GM23338 (cell line): Measurements from ENCODE around the gene FURIN. TPM values are rescaled to one million over a fixed set of nuclear protein-coding genes. Genes with fewer than 3 reads are reported as not detected.

Experiments used
- ATAC-seq: fragments of 200-7000 bp; cut with Tn5 transposase; 3 replicates; pipeline ENCODE4 v1.9.1; 2020
- DNase-seq: peaks from one replicate; pipeline ENCODE4 v3.0.0-alpha.2; 2015; ENCODE audit warnings: low spot score
- H2AFZ ChIP-seq: fragments of 200-600 bp; sonication (generic); 2 replicates; pipeline ENCODE4 v1.8.0; 2016; ENCODE audit warnings: antibody characterized with exemption, mild to moderate bottlenecking, moderate library complexity
- H3F3A ChIP-seq: fragments of 200-600 bp; sonication (generic); replicated peaks from 2 replicates; pipeline ENCODE4 v1.8.0; 2017; ENCODE audit warnings: antibody characterized with exemption, mixed run types, low read depth
- H3K27ac ChIP-seq: fragments of 200-600 bp; sonication (generic); 2 replicates; pipeline ENCODE4 v1.6.1; 2016; ENCODE audit warnings: low read depth
- H3K27me3 ChIP-seq: fragments of 200-600 bp; sonication (generic); 2 replicates; pipeline ENCODE4 v1.8.0; 2016; ENCODE audit warnings: mild to moderate bottlenecking, mixed run types, moderate library complexity; ENCODE audit not compliant: insufficient read depth
- H3K36me3 ChIP-seq: fragments of 200-600 bp; sonication (generic); 2 replicates; pipeline ENCODE4 v1.8.0; 2016; ENCODE audit warnings: mild to moderate bottlenecking; ENCODE audit not compliant: insufficient read depth
- H3K4me1 ChIP-seq: fragments of 200-600 bp; sonication (generic); 2 replicates; pipeline ENCODE4 v1.8.0; 2016; ENCODE audit warnings: mild to moderate bottlenecking, moderate library complexity; ENCODE audit not compliant: insufficient read depth
- H3K4me2 ChIP-seq: fragments of 200-600 bp; sonication (generic); 2 replicates; pipeline ENCODE4 v1.7.1; 2017; ENCODE audit warnings: mixed run types
- H3K4me3 ChIP-seq: fragments of 200-600 bp; sonication (generic); 2 replicates; pipeline ENCODE4 v1.6.1; 2016; ENCODE audit warnings: mixed run types
- H3K79me2 ChIP-seq: fragments of 200-600 bp; sonication (generic); replicated peaks from 2 replicates; pipeline ENCODE4 v1.8.0; 2017; ENCODE audit warnings: mild to moderate bottlenecking; ENCODE audit not compliant: insufficient read depth
- H3K9me2 ChIP-seq: fragments of 200-600 bp; sonication (generic); 2 replicates; pipeline ENCODE4 v1.8.0; 2017; ENCODE audit not compliant: insufficient read depth
- H4K20me1 ChIP-seq: fragments of 200-600 bp; sonication (generic); replicated peaks from 2 replicates; pipeline ENCODE4 v1.8.0; 2017; ENCODE audit warnings: mild to moderate bottlenecking; ENCODE audit not compliant: insufficient read depth
- H3K27ac Mint-ChIP-seq: 2 replicates; pipeline ENCODE4 v1.8.0; 2020; ENCODE audit warnings: inconsistent platforms, mild to moderate bottlenecking, moderate library complexity, mixed read lengths
- H3K27me3 Mint-ChIP-seq: 3 replicates; pipeline ENCODE4 v1.8.0; 2022; ENCODE audit warnings: low read depth, mild to moderate bottlenecking, moderate library complexity, mixed read lengths, inconsistent platforms; ENCODE audit not compliant: insufficient read depth, poor library complexity
- H3K36me3 Mint-ChIP-seq: 3 replicates; pipeline ENCODE4 v1.8.0; 2021; ENCODE audit warnings: low read depth, mild to moderate bottlenecking, inconsistent platforms, moderate library complexity, mixed read lengths
- H3K4me1 Mint-ChIP-seq: 3 replicates; pipeline ENCODE4 v1.8.0; 2020; ENCODE audit warnings: mild to moderate bottlenecking, inconsistent platforms, mixed read lengths
- H3K4me3 Mint-ChIP-seq: 3 replicates; pipeline ENCODE4 v1.8.0; 2021; ENCODE audit warnings: moderate library complexity, mild to moderate bottlenecking, inconsistent platforms, mixed read lengths
- H3K9me3 Mint-ChIP-seq: 3 replicates; pipeline ENCODE4 v1.8.0; 2020; ENCODE audit warnings: moderate library complexity, mild to moderate bottlenecking, inconsistent platforms, mixed read lengths
- CREB1 ChIP-seq: fragments of 250-450 bp; sonication (Bioruptor Pico); IDR thresholded peaks from 2 replicates; pipeline ENCODE4 v1.5.0; 2020; ENCODE audit warnings: low read depth, mild to moderate bottlenecking, moderate library complexity
- EZH2 ChIP-seq: fragments of 200-600 bp; sonication (generic); IDR thresholded peaks from one replicate; pipeline ENCODE4 v1.8.0; 2017; ENCODE audit warnings: antibody characterized with exemption, mild to moderate bottlenecking, low read depth; ENCODE audit not compliant: unreplicated experiment
- EZH2phosphoT487 ChIP-seq: fragments of 200-600 bp; sonication (generic); IDR thresholded peaks from one replicate; pipeline ENCODE4 v1.8.1; 2018; ENCODE audit warnings: antibody characterized with exemption; ENCODE audit not compliant: unreplicated experiment
- JUNB ChIP-seq: IDR thresholded peaks from one replicate; pipeline ENCODE4 v1.6.1; 2016; ENCODE audit warnings: antibody characterized with exemption; ENCODE audit not compliant: unreplicated experiment
- NANOG ChIP-seq: IDR thresholded peaks from 2 replicates; pipeline ENCODE4 v1.6.1; 2016; ENCODE audit warnings: antibody characterized with exemption, borderline replicate concordance
- POLR2AphosphoS5 ChIP-seq: IDR thresholded peaks from 2 replicates; pipeline ENCODE4 v1.6.1; 2016; ENCODE audit warnings: antibody characterized with exemption, low read depth
- STAT1 ChIP-seq: IDR thresholded peaks from one replicate; pipeline ENCODE4 v1.6.1; 2016; ENCODE audit warnings: antibody characterized with exemption; ENCODE audit not compliant: unreplicated experiment
- ZNF114 ChIP-seq: fragments of 250-450 bp; sonication (Bioruptor Pico); IDR thresholded peaks from 2 replicates; pipeline ENCODE4 v1.5.0; 2020; ENCODE audit warnings: mild to moderate bottlenecking, moderate library complexity
- ZNF331 ChIP-seq: fragments of 250-450 bp; sonication (Bioruptor Pico); IDR thresholded peaks from 2 replicates; pipeline ENCODE4 v1.5.0; 2020; ENCODE audit warnings: low read depth, mild to moderate bottlenecking, moderate library complexity
- polyA plus RNA-seq: library from polyadenylated mRNA; unstranded; fragments of >200 nt; fragmentation: Nextera tagmentation; extraction: Ambion mirVana; gene quantifications from 2 replicates; pipeline ENCODE4 v1.2.1, GENCODE V29; 2016
- total RNA-seq: library from RNA; depleted of rRNA; stranded (reverse); fragments of >200 nt; shearing (Covaris generic); gene quantifications from 2 replicates; pipeline ENCODE4 v1.2.3, GENCODE V29; 2014
- TF ChIP-seq, protein P1 (sequence below), 2 experiments: fragments of 200-600 bp in 1 of 2; sonication (generic) in 1 of 2; conservative IDR thresholded peaks; 2 replicates each; pipeline versions ENCODE4 v1.5.1 to v1.6.1; 2016 to 2017; ENCODE audit warnings: antibody characterized with exemption in 2 of 2, low read depth in 2 of 2, mild to moderate bottlenecking in 2 of 2, moderate library complexity in 1 of 2
- TF ChIP-seq, protein P2 (sequence below): IDR thresholded peaks from one replicate; pipeline ENCODE4 v1.6.1; 2018; ENCODE audit warnings: antibody characterized with exemption; ENCODE audit not compliant: unreplicated experiment
- TF ChIP-seq, protein P3 (sequence below): fragments of 250-450 bp; sonication (Bioruptor Pico); IDR thresholded peaks from 2 replicates; pipeline ENCODE4 v1.5.0; 2020; ENCODE audit warnings: mild to moderate bottlenecking, moderate library complexity
- TF ChIP-seq, protein P4 (sequence below): IDR thresholded peaks from 2 replicates; pipeline ENCODE4 v1.6.1; 2016; ENCODE audit warnings: antibody characterized with exemption

The FURIN gene
- total and polyA plus RNA-seq, 2 experiments from 2014 or later, result 6.3 to 20.9 TPM

DNA sequence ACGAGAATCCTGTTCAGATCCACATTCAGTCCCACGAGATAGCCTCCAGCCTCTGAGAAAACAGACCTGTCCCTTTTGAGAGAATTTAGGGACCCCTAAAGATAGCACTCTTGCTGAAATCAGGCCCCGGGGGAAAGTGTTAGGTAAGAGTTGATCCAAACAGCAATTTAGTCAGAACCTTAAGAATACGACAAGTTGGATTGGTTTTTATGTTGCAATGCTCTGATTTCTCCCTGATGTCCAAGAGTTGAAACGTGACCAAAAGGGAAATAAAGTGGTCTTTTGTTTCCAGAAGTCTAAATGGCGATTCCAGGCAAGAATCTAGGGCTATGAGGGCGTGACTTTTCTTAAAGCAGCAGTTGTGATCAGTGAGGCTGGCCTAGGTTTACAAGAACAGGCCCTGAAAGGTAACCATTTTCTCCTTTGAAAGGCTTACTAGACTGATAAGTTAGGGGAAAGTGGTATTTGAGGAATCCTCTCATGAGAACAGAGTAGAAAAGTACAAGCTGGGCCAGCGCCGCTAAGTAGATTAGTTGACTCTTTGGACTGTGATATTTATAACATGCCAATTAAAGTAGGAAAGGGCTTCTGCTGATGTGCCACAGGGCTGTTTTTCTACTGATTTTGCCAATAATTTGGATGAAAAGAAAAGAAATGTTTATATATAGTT is 39.6 kb downstream of the FURIN start:
- H3K27me3 ChIP-seq, result peaks cover 20% of the 10 kb centered on the region
- H4K20me1 ChIP-seq, result no peaks in the 10 kb centered on the region
- TF ChIP-seq STAT1 (no peak), NANOG (no peak), ZNF114 (no peak), JUNB (no peak), ZNF331 (CRISPR knock-in tag) (no peak), CREB1 (CRISPR knock-in tag) (no peak), EZH2 (no peak), POLR2AphosphoS5 (no peak), EZH2phosphoT487 (no peak)
- TF ChIP-seq, protein P1, sequence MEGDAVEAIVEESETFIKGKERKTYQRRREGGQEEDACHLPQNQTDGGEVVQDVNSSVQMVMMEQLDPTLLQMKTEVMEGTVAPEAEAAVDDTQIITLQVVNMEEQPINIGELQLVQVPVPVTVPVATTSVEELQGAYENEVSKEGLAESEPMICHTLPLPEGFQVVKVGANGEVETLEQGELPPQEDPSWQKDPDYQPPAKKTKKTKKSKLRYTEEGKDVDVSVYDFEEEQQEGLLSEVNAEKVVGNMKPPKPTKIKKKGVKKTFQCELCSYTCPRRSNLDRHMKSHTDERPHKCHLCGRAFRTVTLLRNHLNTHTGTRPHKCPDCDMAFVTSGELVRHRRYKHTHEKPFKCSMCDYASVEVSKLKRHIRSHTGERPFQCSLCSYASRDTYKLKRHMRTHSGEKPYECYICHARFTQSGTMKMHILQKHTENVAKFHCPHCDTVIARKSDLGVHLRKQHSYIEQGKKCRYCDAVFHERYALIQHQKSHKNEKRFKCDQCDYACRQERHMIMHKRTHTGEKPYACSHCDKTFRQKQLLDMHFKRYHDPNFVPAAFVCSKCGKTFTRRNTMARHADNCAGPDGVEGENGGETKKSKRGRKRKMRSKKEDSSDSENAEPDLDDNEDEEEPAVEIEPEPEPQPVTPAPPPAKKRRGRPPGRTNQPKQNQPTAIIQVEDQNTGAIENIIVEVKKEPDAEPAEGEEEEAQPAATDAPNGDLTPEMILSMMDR (conservative IDR thresholded peaks at IDR 0.05; ENCODE audit: low read depth in 2 of 2), result no peak
- TF ChIP-seq, protein P2, sequence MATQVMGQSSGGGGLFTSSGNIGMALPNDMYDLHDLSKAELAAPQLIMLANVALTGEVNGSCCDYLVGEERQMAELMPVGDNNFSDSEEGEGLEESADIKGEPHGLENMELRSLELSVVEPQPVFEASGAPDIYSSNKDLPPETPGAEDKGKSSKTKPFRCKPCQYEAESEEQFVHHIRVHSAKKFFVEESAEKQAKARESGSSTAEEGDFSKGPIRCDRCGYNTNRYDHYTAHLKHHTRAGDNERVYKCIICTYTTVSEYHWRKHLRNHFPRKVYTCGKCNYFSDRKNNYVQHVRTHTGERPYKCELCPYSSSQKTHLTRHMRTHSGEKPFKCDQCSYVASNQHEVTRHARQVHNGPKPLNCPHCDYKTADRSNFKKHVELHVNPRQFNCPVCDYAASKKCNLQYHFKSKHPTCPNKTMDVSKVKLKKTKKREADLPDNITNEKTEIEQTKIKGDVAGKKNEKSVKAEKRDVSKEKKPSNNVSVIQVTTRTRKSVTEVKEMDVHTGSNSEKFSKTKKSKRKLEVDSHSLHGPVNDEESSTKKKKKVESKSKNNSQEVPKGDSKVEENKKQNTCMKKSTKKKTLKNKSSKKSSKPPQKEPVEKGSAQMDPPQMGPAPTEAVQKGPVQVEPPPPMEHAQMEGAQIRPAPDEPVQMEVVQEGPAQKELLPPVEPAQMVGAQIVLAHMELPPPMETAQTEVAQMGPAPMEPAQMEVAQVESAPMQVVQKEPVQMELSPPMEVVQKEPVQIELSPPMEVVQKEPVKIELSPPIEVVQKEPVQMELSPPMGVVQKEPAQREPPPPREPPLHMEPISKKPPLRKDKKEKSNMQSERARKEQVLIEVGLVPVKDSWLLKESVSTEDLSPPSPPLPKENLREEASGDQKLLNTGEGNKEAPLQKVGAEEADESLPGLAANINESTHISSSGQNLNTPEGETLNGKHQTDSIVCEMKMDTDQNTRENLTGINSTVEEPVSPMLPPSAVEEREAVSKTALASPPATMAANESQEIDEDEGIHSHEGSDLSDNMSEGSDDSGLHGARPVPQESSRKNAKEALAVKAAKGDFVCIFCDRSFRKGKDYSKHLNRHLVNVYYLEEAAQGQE, result no peak
- TF ChIP-seq, protein P3, sequence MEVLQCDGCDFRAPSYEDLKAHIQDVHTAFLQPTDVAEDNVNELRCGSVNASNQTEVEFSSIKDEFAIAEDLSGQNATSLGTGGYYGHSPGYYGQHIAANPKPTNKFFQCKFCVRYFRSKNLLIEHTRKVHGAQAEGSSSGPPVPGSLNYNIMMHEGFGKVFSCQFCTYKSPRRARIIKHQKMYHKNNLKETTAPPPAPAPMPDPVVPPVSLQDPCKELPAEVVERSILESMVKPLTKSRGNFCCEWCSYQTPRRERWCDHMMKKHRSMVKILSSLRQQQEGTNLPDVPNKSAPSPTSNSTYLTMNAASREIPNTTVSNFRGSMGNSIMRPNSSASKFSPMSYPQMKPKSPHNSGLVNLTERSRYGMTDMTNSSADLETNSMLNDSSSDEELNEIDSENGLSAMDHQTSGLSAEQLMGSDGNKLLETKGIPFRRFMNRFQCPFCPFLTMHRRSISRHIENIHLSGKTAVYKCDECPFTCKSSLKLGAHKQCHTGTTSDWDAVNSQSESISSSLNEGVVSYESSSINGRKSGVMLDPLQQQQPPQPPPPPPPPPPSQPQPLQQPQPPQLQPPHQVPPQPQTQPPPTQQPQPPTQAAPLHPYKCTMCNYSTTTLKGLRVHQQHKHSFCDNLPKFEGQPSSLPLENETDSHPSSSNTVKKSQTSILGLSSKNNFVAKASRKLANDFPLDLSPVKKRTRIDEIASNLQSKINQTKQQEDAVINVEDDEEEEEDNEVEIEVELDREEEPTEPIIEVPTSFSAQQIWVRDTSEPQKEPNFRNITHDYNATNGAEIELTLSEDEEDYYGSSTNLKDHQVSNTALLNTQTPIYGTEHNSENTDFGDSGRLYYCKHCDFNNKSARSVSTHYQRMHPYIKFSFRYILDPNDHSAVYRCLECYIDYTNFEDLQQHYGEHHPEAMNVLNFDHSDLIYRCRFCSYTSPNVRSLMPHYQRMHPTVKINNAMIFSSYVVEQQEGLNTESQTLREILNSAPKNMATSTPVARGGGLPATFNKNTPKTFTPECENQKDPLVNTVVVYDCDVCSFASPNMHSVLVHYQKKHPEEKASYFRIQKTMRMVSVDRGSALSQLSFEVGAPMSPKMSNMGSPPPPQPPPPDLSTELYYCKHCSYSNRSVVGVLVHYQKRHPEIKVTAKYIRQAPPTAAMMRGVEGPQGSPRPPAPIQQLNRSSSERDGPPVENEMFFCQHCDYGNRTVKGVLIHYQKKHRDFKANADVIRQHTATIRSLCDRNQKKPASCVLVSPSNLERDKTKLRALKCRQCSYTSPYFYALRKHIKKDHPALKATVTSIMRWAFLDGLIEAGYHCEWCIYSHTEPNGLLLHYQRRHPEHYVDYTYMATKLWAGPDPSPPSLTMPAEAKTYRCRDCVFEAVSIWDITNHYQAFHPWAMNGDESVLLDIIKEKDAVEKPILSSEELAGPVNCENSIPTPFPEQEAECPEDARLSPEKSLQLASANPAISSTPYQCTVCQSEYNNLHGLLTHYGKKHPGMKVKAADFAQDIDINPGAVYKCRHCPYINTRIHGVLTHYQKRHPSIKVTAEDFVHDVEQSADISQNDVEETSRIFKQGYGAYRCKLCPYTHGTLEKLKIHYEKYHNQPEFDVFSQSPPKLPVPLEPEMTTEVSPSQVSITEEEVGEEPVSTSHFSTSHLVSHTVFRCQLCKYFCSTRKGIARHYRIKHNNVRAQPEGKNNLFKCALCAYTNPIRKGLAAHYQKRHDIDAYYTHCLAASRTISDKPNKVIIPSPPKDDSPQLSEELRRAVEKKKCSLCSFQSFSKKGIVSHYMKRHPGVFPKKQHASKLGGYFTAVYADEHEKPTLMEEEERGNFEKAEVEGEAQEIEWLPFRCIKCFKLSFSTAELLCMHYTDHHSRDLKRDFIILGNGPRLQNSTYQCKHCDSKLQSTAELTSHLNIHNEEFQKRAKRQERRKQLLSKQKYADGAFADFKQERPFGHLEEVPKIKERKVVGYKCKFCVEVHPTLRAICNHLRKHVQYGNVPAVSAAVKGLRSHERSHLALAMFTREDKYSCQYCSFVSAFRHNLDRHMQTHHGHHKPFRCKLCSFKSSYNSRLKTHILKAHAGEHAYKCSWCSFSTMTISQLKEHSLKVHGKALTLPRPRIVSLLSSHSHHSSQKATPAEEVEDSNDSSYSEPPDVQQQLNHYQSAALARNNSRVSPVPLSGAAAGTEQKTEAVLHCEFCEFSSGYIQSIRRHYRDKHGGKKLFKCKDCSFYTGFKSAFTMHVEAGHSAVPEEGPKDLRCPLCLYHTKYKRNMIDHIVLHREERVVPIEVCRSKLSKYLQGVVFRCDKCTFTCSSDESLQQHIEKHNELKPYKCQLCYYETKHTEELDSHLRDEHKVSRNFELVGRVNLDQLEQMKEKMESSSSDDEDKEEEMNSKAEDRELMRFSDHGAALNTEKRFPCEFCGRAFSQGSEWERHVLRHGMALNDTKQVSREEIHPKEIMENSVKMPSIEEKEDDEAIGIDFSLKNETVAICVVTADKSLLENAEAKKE (CRISPR knock-in tag), result no peak
- TF ChIP-seq, protein P4, sequence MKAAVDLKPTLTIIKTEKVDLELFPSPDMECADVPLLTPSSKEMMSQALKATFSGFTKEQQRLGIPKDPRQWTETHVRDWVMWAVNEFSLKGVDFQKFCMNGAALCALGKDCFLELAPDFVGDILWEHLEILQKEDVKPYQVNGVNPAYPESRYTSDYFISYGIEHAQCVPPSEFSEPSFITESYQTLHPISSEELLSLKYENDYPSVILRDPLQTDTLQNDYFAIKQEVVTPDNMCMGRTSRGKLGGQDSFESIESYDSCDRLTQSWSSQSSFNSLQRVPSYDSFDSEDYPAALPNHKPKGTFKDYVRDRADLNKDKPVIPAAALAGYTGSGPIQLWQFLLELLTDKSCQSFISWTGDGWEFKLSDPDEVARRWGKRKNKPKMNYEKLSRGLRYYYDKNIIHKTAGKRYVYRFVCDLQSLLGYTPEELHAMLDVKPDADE, result no peak
- H3K9me2 ChIP-seq, result no peaks in the 10 kb centered on the region
- H3K4me3 ChIP-seq, result no peak overlapping the region
- H3K9me3 Mint-ChIP-seq, result no peaks in the 10 kb centered on the region
- peaks cover 14% of the 10 kb centered on the region for H3K36me3 Mint-ChIP-seq
- H2AFZ ChIP-seq, result no peak overlapping the region
- DNase-seq (no peak), ATAC-seq (no peak)
- H3K36me3 ChIP-seq, result no peaks in the 10 kb centered on the region
- H3K4me3 Mint-ChIP-seq, result no peak overlapping the region
- H3K4me2 ChIP-seq, result no peak overlapping the region
- peaks cover 2% of the 10 kb centered on the region for H3K4me1 Mint-ChIP-seq
- H3K4me1 ChIP-seq, result peaks cover 11% of the 10 kb centered on the region; the same call in 1 of the 2 replicates
- no peaks in the 10 kb centered on the region for H3K79me2 ChIP-seq
- no peak overlapping the region for H3K27ac Mint-ChIP-seq
- peaks cover 17% of the 10 kb centered on the region for H3K27me3 Mint-ChIP-seq
- H3K27ac ChIP-seq, result no peak overlapping the region
- H3F3A ChIP-seq, result peaks cover 8% of the 10 kb centered on the region; the same call in 1 of the 2 replicates
